Astrocyte of the spinal cord (primary cell): ENCODE data around the gene INSYN1.

Source experiments
- DNase-seq: peaks from one replicate; pipeline ENCODE4 v3.0.0; 2011; ENCODE audit warnings: low read depth, low spot score
- H3K4me3 ChIP-seq: 2 replicates; pipeline ENCODE4 v1.5.1; 2011; ENCODE audit warnings: low read depth, mild to moderate bottlenecking, low read length, moderate library complexity
- in situ Hi-C: cut with HindIII; loops from 2 replicates; pipeline ENCODE4 v1.10.0; 2017; ENCODE audit warnings: low sequenced_read_pairs
- TF ChIP-seq, protein P1 (sequence below): IDR thresholded peaks from 2 replicates; pipeline ENCODE4 v1.5.1; 2012; ENCODE audit warnings: low read depth, mild to moderate bottlenecking, low read length, inconsistent platforms

INSYN1 gene

DNA sequence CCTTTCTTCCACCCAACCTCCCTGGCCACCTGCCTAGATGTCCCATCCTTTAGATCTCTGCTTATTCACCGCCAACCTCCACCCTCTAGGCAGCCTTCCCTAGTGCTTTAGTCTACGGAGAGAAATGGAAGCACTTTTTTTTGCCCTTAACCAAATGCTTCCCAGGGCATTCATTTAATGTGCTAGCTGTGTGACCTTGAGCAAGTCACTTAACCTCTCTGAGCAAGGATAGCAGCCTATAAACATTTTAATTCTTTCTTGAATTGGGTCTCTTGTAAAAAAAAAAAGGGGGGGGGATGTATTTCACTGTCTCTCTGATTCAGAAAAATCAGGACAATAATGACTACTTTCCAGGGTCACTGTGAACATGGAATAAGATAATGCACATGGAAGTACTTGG, 3.2 kb upstream of the INSYN1 start:
- no peak overlapping the region for H3K4me3 ChIP-seq
- TF ChIP-seq, protein P1, sequence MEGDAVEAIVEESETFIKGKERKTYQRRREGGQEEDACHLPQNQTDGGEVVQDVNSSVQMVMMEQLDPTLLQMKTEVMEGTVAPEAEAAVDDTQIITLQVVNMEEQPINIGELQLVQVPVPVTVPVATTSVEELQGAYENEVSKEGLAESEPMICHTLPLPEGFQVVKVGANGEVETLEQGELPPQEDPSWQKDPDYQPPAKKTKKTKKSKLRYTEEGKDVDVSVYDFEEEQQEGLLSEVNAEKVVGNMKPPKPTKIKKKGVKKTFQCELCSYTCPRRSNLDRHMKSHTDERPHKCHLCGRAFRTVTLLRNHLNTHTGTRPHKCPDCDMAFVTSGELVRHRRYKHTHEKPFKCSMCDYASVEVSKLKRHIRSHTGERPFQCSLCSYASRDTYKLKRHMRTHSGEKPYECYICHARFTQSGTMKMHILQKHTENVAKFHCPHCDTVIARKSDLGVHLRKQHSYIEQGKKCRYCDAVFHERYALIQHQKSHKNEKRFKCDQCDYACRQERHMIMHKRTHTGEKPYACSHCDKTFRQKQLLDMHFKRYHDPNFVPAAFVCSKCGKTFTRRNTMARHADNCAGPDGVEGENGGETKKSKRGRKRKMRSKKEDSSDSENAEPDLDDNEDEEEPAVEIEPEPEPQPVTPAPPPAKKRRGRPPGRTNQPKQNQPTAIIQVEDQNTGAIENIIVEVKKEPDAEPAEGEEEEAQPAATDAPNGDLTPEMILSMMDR: no peak
- in situ Hi-C loops: no loop called here
- no peak for DNase-seq

DNA sequence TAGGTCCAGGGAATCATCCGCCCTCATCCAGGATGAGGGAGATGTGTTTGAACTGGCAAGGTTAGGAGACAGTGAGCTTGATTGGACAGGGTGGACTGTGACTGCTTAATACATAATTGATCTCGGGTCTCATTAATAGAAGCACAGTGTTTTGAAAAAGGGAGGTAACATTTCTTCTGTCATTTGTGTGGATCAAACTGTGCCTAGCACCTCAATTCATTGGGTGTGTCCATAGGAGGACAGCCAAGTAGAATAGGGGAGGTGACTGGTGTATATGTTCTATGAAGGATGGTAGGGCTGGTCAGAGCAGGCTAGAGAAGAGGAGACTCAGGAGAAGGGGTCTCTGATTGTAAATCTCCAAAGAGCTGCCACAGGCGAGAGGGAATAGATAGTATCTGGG, 2.8 kb upstream of the INSYN1 start:
- DNase-seq: no peak
- TF ChIP-seq, protein P1: no peak
- in situ Hi-C loops: no loop called here
- no peak overlapping the region for H3K4me3 ChIP-seq

DNA sequence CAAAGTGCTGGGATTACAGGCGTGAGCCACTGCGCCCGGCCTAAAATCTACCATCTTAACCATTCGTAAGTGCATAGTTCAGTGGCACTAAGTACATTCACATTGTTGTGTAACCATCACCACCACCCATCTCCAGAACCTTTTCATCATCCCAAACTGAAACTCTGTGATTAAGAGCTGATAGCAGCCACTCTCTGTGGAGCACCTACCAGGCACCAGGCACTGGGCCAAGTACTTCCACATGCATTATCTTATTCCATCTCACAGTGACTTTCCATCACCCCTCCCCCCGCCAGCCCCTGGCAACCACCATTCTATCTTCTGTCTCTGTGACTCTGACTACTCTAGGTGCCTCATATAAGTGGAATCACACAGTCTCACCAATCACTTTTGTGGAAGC, 2.3 kb upstream of the INSYN1 start:
- in situ Hi-C loops: no loop called here

DNA sequence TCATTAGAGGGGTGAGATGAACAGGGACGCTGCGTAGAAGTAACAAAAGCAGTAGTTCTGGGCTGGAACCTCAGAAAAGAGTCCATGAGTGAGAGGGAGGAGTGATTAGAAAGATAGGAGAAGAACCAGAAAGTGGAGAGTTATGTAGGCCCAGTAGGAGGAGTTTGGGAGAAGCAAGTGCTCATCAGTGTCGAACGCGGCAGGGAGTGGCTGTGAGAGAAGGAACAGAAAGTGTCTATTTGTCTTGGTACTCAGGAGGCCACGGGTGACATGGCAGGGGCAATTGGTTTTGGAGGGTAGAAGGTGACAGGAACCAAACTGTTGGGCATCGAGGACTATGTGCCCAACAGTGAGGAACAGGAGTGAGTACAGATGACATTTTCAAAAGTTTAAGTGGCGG, 1.3 kb upstream of the INSYN1 start:
- in situ Hi-C loops: no loop called here
- no peak overlapping the region for H3K4me3 ChIP-seq
- TF ChIP-seq, protein P1: no peak
- DNase-seq: no peak

More for the DNA sequence above, 2.3 kb upstream of the INSYN1 start:
- TF ChIP-seq, protein P1: no peak
- DNase-seq: no peak
- H3K4me3 ChIP-seq: no peak overlapping the region

DNA sequence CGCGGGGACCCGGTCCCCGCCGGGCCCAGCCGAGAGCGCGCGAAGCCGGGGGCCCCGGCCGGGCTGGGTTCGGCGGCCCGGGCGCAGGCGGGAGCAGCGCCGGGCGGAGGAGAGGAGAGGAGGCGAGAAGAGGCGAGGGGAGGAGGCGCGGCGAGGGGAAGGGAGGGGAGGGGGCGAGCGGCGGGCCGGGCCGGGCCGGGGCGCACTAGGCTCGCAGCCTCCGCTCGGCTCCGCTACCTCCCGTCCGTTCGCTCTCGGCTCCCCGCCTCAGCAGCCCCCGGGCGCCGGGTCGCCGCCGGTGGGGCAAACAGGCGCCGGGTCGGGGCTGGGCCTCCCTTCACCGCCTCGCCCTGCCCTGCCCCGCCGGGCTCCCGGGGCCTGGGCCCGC, 351 bp downstream of the INSYN1 start:
- in situ Hi-C loops: no loop called here
- TF ChIP-seq, protein P1: no peak
- H3K4me3 ChIP-seq: peak overlapping the region; percentile 24
- DNase-seq: no peak

DNA sequence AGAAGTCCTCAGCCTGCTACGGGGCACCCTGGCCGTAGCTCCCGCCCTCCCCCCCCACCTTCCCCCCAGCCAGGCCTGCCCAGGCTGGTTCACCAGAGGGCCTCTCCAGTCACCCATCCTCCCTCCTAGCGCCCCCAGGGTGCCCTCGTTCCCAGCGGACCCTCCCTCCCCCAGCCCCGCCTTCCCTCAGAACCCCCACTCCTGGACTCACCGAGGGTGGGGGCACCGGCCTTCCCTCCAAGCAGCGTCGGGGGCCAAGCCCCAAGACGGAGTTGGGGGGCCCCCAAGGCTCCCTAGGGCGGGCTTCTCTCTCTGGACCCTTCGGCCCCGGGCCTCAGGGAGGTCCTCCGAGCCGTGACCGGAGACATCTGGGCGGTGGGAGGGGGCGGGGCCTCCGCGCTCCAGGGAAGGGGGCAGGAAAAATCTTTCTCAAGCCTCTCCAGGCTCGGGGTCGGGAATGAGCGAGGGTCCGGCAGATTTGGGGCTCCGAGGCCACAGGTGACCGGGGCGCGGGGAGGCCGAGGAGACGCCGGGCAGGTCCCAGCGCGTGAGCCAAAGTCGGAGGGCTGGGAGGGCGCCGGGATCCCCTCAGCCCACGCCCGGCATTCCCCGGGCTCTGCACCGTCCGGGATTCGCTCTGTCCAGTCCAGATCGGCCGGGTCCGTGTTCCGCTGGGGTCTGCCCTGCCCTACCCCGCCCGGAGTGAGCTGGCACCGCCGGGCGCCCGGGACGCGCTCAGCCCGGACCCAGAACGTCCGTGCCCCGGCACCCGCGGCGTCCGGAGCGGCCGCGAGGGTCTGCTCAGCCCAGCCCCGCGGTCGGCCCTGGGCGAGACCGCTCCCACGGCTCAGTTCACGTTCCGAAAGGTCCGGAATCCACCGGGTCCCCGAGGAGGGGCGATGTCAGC, 999 bp downstream of the INSYN1 start:
- peak overlapping the region; percentile 24 for H3K4me3 ChIP-seq
- in situ Hi-C loops: no loop called here
- TF ChIP-seq, protein P1: no peak

More for the DNA sequence above, 999 bp downstream of the INSYN1 start:
- DNase-seq: no peak
